Measurements from ENCODE around the gene MGRN1.

GRCh38 chr16:4724661-4725270, 100.1 kb downstream of the MGRN1 start:
- TF ChIP-seq EZH2phosphoT487 (IDR thresholded peaks at IDR 0.05; ENCODE audit: insufficient read depth, low read depth) (no peak), EZH2 (IDR thresholded peaks at IDR 0.05; ENCODE audit: insufficient read depth, poor library complexity, severe bottlenecking) (no peak)

Measured in GM23248 (cell line).